GM23338 (cell line): ENCODE data around the gene SORCS2. TPM values are rescaled to one million over a fixed set of nuclear protein-coding genes. Genes with fewer than 3 reads are reported as not detected.

ENCODE experiments used
- ATAC-seq: fragments of 200-7000 bp; cut with Tn5 transposase; 3 replicates; pipeline ENCODE4 v1.9.1; 2020
- DNase-seq: peaks from one replicate; pipeline ENCODE4 v3.0.0-alpha.2; 2015; ENCODE audit warnings: low spot score
- H2AFZ ChIP-seq: fragments of 200-600 bp; sonication (generic); 2 replicates; pipeline ENCODE4 v1.8.0; 2016; ENCODE audit warnings: antibody characterized with exemption, mild to moderate bottlenecking, moderate library complexity
- H3F3A ChIP-seq: fragments of 200-600 bp; sonication (generic); replicated peaks from 2 replicates; pipeline ENCODE4 v1.8.0; 2017; ENCODE audit warnings: antibody characterized with exemption, mixed run types, low read depth
- H3K27ac ChIP-seq: fragments of 200-600 bp; sonication (generic); 2 replicates; pipeline ENCODE4 v1.6.1; 2016; ENCODE audit warnings: low read depth
- H3K27me3 ChIP-seq: fragments of 200-600 bp; sonication (generic); 2 replicates; pipeline ENCODE4 v1.8.0; 2016; ENCODE audit warnings: mild to moderate bottlenecking, mixed run types, moderate library complexity; ENCODE audit not compliant: insufficient read depth
- H3K36me3 ChIP-seq: fragments of 200-600 bp; sonication (generic); 2 replicates; pipeline ENCODE4 v1.8.0; 2016; ENCODE audit warnings: mild to moderate bottlenecking; ENCODE audit not compliant: insufficient read depth
- H3K4me1 ChIP-seq: fragments of 200-600 bp; sonication (generic); 2 replicates; pipeline ENCODE4 v1.8.0; 2016; ENCODE audit warnings: mild to moderate bottlenecking, moderate library complexity; ENCODE audit not compliant: insufficient read depth
- H3K4me2 ChIP-seq: fragments of 200-600 bp; sonication (generic); 2 replicates; pipeline ENCODE4 v1.7.1; 2017; ENCODE audit warnings: mixed run types
- H3K4me3 ChIP-seq: fragments of 200-600 bp; sonication (generic); 2 replicates; pipeline ENCODE4 v1.6.1; 2016; ENCODE audit warnings: mixed run types
- H3K79me2 ChIP-seq: fragments of 200-600 bp; sonication (generic); replicated peaks from 2 replicates; pipeline ENCODE4 v1.8.0; 2017; ENCODE audit warnings: mild to moderate bottlenecking; ENCODE audit not compliant: insufficient read depth
- H3K9me2 ChIP-seq: fragments of 200-600 bp; sonication (generic); 2 replicates; pipeline ENCODE4 v1.8.0; 2017; ENCODE audit not compliant: insufficient read depth
- H4K20me1 ChIP-seq: fragments of 200-600 bp; sonication (generic); replicated peaks from 2 replicates; pipeline ENCODE4 v1.8.0; 2017; ENCODE audit warnings: mild to moderate bottlenecking; ENCODE audit not compliant: insufficient read depth
- H3K27ac Mint-ChIP-seq: 2 replicates; pipeline ENCODE4 v1.8.0; 2020; ENCODE audit warnings: inconsistent platforms, mild to moderate bottlenecking, moderate library complexity, mixed read lengths
- H3K27me3 Mint-ChIP-seq: 3 replicates; pipeline ENCODE4 v1.8.0; 2022; ENCODE audit warnings: low read depth, mild to moderate bottlenecking, moderate library complexity, mixed read lengths, inconsistent platforms; ENCODE audit not compliant: insufficient read depth, poor library complexity
- H3K36me3 Mint-ChIP-seq: 3 replicates; pipeline ENCODE4 v1.8.0; 2021; ENCODE audit warnings: low read depth, mild to moderate bottlenecking, inconsistent platforms, moderate library complexity, mixed read lengths
- H3K4me1 Mint-ChIP-seq: 3 replicates; pipeline ENCODE4 v1.8.0; 2020; ENCODE audit warnings: mild to moderate bottlenecking, inconsistent platforms, mixed read lengths
- H3K4me3 Mint-ChIP-seq: 3 replicates; pipeline ENCODE4 v1.8.0; 2021; ENCODE audit warnings: moderate library complexity, mild to moderate bottlenecking, inconsistent platforms, mixed read lengths
- H3K9me3 Mint-ChIP-seq: 3 replicates; pipeline ENCODE4 v1.8.0; 2020; ENCODE audit warnings: moderate library complexity, mild to moderate bottlenecking, inconsistent platforms, mixed read lengths
- EZH2phosphoT487 ChIP-seq: fragments of 200-600 bp; sonication (generic); IDR thresholded peaks from one replicate; pipeline ENCODE4 v1.8.1; 2018; ENCODE audit warnings: antibody characterized with exemption; ENCODE audit not compliant: unreplicated experiment
- POLR2AphosphoS5 ChIP-seq: IDR thresholded peaks from 2 replicates; pipeline ENCODE4 v1.6.1; 2016; ENCODE audit warnings: antibody characterized with exemption, low read depth
- REST ChIP-seq: IDR thresholded peaks from one replicate; pipeline ENCODE4 v1.6.1; 2018; ENCODE audit warnings: antibody characterized with exemption; ENCODE audit not compliant: unreplicated experiment
- STAT1 ChIP-seq: IDR thresholded peaks from one replicate; pipeline ENCODE4 v1.6.1; 2016; ENCODE audit warnings: antibody characterized with exemption; ENCODE audit not compliant: unreplicated experiment
- ZNF331 ChIP-seq: fragments of 250-450 bp; sonication (Bioruptor Pico); IDR thresholded peaks from 2 replicates; pipeline ENCODE4 v1.5.0; 2020; ENCODE audit warnings: low read depth, mild to moderate bottlenecking, moderate library complexity
- ZNF462 ChIP-seq: fragments of 250-450 bp; sonication (Bioruptor Pico); IDR thresholded peaks from 2 replicates; pipeline ENCODE4 v1.5.0; 2020; ENCODE audit warnings: mild to moderate bottlenecking, moderate library complexity
- polyA plus RNA-seq: library from polyadenylated mRNA; unstranded; fragments of >200 nt; fragmentation: Nextera tagmentation; extraction: Ambion mirVana; gene quantifications from 2 replicates; pipeline ENCODE4 v1.2.1, GENCODE V29; 2016
- total RNA-seq: library from RNA; depleted of rRNA; stranded (reverse); fragments of >200 nt; shearing (Covaris generic); gene quantifications from 2 replicates; pipeline ENCODE4 v1.2.3, GENCODE V29; 2014

Gene SORCS2
- total and polyA plus RNA-seq, 2 experiments from 2014 or later, result 0.47 to 2.4 TPM

- no peak for DNase-seq
- Histone ChIP-seq H4K20me1 (no peaks in the 10 kb centered on the region), H3F3A (no peaks in the 10 kb centered on the region), H3K79me2 (no peaks in the 10 kb centered on the region), H3K4me2 (no peak overlapping the region), H3K4me1 (no peaks in the 10 kb centered on the region), H2AFZ (no peak overlapping the region), H3K27me3 (no peaks in the 10 kb centered on the region), H3K4me3 (no peak overlapping the region), H3K9me2 (no peaks in the 10 kb centered on the region), H3K36me3 (no peaks in the 10 kb centered on the region), H3K27ac (no peak overlapping the region)
- Mint-ChIP-seq H3K4me1 (peaks cover 3% of the 10 kb centered on the region), H3K27ac (no peak overlapping the region), H3K9me3 (no peaks in the 10 kb centered on the region), H3K36me3 (no peaks in the 10 kb centered on the region), H3K27me3 (peaks cover 14% of the 10 kb centered on the region), H3K4me3 (no peak overlapping the region)
- TF ChIP-seq REST (no peak), EZH2phosphoT487 (no peak), STAT1 (no peak), POLR2AphosphoS5 (no peak), ZNF462 (no peak), ZNF331 (no peak)
- ATAC-seq, result no peak
Measured at GRCh38 chr4:7300711-7301095, 108.4 kb downstream of the SORCS2 start.
